ENCODE measurements around the gene ITGA2.
"Not testable (repeated sequence)": the region's sequence is repeated elsewhere in the genome, so short reads cannot be mapped to it uniquely, and the experiment has no call there.

Gene ITGA2

GRCh38 chr5:53109443-53110127 lies 120.4 kb downstream of the ITGA2 start, which contains the start of gene MOCS2:
TSS of gene MOCS2 (minus strand) at chr5:53109757. CDS start at chr5:53107174, 2,583 bp downstream.
- Histone ChIP-seq H3K27me3 (ENCODE audit: control insufficient read depth, insufficient read depth, low read length) (no peaks in the 10 kb centered on the region), H3K36me3 (ENCODE audit: insufficient read depth, low read length) (peaks cover 10% of the 10 kb centered on the region), H3K4me3 (ENCODE audit: low read length) (peak within 1 kb of the TSS; percentile 93), H3K4me2 (ENCODE audit: low read length) (peak within 1 kb of the TSS; percentile 95), H3K4me1 (ENCODE audit: control insufficient read depth, insufficient read depth, low read length) (peaks cover 11% of the 10 kb centered on the region), H3K9me3 (replicated peaks; ENCODE audit: low read length) (no peaks in the 10 kb centered on the region), H3K9ac (ENCODE audit: low read depth, low read length) (peak within 1 kb of the TSS; percentile 84)

DNA sequence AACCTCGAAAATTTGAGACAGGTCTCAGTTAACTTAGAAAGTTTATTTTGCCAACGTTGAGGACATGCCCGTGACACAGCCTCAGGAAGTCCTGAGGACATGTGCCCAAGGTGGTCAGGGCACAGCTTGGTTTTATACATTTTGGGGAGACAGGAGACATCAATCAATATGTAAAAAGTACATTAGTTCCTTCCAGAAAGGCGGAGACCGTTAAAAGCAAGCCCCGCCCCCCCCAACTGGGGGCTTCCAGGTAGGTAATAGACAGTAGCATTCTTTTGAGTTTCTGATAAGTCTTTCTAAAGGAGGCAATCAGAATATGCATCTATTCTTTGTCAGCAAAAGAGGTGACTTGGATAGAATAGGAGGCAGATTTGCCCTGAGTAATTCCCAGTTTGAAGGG lies 121.0 kb downstream of the ITGA2 start:
- Histone ChIP-seq H3K4me3 (ENCODE audit: low read length) (peak overlapping the region; percentile 93), H3K36me3 (ENCODE audit: insufficient read depth, low read length) (peaks cover 7% of the 10 kb centered on the region), H3K27me3 (ENCODE audit: control insufficient read depth, insufficient read depth, low read length) (no peaks in the 10 kb centered on the region), H3K4me2 (ENCODE audit: low read length) (peak overlapping the region; percentile 95), H3K9me3 (replicated peaks; ENCODE audit: low read length) (no peaks in the 10 kb centered on the region), H3K9ac (ENCODE audit: low read depth, low read length) (peak overlapping the region; percentile 84), H3K4me1 (ENCODE audit: control insufficient read depth, insufficient read depth, low read length) (peaks cover 11% of the 10 kb centered on the region)

DNA sequence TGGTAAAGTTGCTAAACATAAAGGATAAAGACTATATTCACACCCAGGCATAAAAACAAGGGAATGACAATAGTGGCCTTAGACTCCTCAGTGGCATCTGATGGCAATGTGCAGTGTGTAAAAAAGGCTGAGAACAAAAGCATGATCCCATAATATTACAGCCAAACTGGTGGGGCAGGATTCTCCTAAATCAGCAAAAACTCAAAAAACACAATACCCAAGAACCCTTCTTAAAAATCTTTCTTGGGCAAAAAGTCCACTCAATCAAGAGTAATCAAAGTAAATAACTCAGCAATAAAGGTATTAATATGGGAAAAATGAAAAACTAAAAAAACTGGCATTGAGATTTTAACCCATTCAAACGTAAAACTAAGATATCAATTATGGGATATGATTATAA lies 122.0 kb downstream of the ITGA2 start:
- Histone ChIP-seq H3K9me3 (replicated peaks; ENCODE audit: low read length) (no peaks in the 10 kb centered on the region), H3K4me3 (ENCODE audit: low read length) (no peak overlapping the region), H3K36me3 (ENCODE audit: insufficient read depth, low read length) (peaks cover 7% of the 10 kb centered on the region), H3K4me2 (ENCODE audit: low read length) (no peak overlapping the region), H3K9ac (ENCODE audit: low read depth, low read length) (no peak overlapping the region), H3K27me3 (ENCODE audit: control insufficient read depth, insufficient read depth, low read length) (no peaks in the 10 kb centered on the region), H3K4me1 (ENCODE audit: control insufficient read depth, insufficient read depth, low read length) (peaks cover 11% of the 10 kb centered on the region)

GRCh38 chr5:53112307-53112706 lies 123.2 kb downstream of the ITGA2 start:
- peaks cover 11% of the 10 kb centered on the region for H3K4me1 ChIP-seq (ENCODE audit: control insufficient read depth, insufficient read depth, low read length)
- H3K36me3 ChIP-seq (ENCODE audit: insufficient read depth, low read length); H3K4me3 ChIP-seq (ENCODE audit: low read length); H3K9me3 ChIP-seq (replicated peaks; ENCODE audit: low read length); H3K27me3 ChIP-seq (ENCODE audit: control insufficient read depth, insufficient read depth, low read length); H3K9ac ChIP-seq (ENCODE audit: low read depth, low read length); H3K4me2 ChIP-seq (ENCODE audit: low read length): not testable (repeated sequence)

- H3K27me3 ChIP-seq (ENCODE audit: control insufficient read depth, insufficient read depth, low read length), result no peaks in the 10 kb centered on the region
- H3K4me3 ChIP-seq (ENCODE audit: low read length), result no peak overlapping the region
- H3K36me3 ChIP-seq (ENCODE audit: insufficient read depth, low read length), result no peaks in the 10 kb centered on the region
- no peaks in the 10 kb centered on the region for H3K9me3 ChIP-seq (replicated peaks; ENCODE audit: low read length)
- peaks cover 11% of the 10 kb centered on the region for H3K4me1 ChIP-seq (ENCODE audit: control insufficient read depth, insufficient read depth, low read length)
- no peak overlapping the region for H3K9ac ChIP-seq (ENCODE audit: low read depth, low read length)
- H3K4me2 ChIP-seq (ENCODE audit: low read length), result no peak overlapping the region
Observed at GRCh38 chr5:53112909-53113308, 123.8 kb downstream of the ITGA2 start.

DNA sequence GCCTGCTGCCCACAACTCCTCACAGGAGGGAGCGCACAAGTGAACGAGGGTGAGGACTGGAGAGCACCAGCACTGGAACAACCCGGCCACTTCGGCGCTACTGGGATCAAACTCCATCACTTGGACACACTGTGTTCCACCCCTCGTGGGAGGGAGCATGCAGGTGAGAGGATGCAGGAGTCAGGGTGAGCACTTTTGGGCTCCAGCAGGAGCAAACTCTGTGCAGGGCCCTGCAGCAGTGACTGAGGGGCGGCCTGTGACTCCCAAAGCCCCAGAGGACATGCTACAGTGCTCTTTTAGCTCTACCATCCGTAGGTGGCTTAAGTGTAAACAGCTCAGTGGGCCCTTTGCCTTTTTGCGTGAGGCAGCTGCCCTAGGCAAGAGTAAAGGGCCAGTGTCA lies 124.8 kb downstream of the ITGA2 start:
- H3K4me3 ChIP-seq (ENCODE audit: low read length), result no peak overlapping the region
- peaks cover 4% of the 10 kb centered on the region for H3K4me1 ChIP-seq (ENCODE audit: control insufficient read depth, insufficient read depth, low read length)
- H3K4me2 ChIP-seq (ENCODE audit: low read length), result no peak overlapping the region
- H3K36me3 ChIP-seq (ENCODE audit: insufficient read depth, low read length), result no peaks in the 10 kb centered on the region
- H3K9ac ChIP-seq (ENCODE audit: low read depth, low read length), result no peak overlapping the region
- H3K27me3 ChIP-seq (ENCODE audit: control insufficient read depth, insufficient read depth, low read length), result no peaks in the 10 kb centered on the region
- no peaks in the 10 kb centered on the region for H3K9me3 ChIP-seq (replicated peaks; ENCODE audit: low read length)

DNA sequence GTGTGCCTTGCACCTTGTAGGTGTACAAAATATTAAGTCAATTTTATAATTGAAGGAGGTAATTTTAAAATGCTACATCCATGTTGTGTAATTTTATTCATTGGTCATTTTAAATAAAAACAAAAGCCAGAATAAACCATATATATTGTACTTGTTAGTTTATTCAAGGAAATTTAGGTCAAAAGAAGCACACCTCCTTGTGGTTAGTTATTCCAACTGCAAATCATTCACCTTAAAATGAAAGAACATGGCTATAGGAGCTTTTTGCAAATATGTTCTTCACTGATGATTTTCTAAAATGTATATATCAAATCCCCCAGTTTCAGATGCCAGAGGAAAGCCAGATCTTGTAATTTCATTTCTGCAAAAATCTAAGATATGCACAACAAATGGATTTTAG lies 125.8 kb downstream of the ITGA2 start:
- no peak overlapping the region for H3K9ac ChIP-seq (ENCODE audit: low read depth, low read length)
- no peaks in the 10 kb centered on the region for H3K27me3 ChIP-seq (ENCODE audit: control insufficient read depth, insufficient read depth, low read length)
- H3K4me2 ChIP-seq (ENCODE audit: low read length), result no peak overlapping the region
- peaks cover 3% of the 10 kb centered on the region for H3K4me1 ChIP-seq (ENCODE audit: control insufficient read depth, insufficient read depth, low read length)
- no peaks in the 10 kb centered on the region for H3K9me3 ChIP-seq (replicated peaks; ENCODE audit: low read length)
- H3K36me3 ChIP-seq (ENCODE audit: insufficient read depth, low read length), result no peaks in the 10 kb centered on the region
- H3K4me3 ChIP-seq (ENCODE audit: low read length), result no peak overlapping the region

GRCh38 chr5:53116597-53116996 lies 127.4 kb downstream of the ITGA2 start:
- Histone ChIP-seq H3K4me1 (ENCODE audit: control insufficient read depth, insufficient read depth, low read length) (no peaks in the 10 kb centered on the region), H3K4me3 (ENCODE audit: low read length) (no peak overlapping the region), H3K4me2 (ENCODE audit: low read length) (no peak overlapping the region), H3K9ac (ENCODE audit: low read depth, low read length) (no peak overlapping the region), H3K9me3 (replicated peaks; ENCODE audit: low read length) (no peaks in the 10 kb centered on the region), H3K27me3 (ENCODE audit: control insufficient read depth, insufficient read depth, low read length) (no peaks in the 10 kb centered on the region), H3K36me3 (ENCODE audit: insufficient read depth, low read length) (no peaks in the 10 kb centered on the region)

DNA sequence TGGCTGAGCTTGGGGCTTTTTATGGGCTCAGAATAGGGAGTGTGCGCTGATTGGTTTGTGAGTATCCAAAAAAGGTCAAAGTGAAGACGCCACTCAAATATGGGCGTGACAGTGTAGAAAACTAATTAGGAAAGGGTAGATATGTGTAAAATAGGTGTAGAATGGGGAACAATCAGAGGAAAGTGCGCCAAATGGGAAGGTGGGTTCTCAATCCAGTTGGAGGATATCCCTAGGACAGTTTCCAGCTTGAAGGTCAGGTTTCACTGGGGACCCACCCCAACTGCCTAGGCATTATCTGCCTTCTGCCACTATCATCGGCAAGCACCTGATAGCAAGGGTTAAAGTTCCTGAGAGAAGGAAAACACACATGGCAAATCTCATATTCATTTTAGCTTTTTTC lies 129.7 kb downstream of the ITGA2 start:
- no peaks in the 10 kb centered on the region for H3K36me3 ChIP-seq (ENCODE audit: insufficient read depth, low read length)
- no peaks in the 10 kb centered on the region for H3K4me1 ChIP-seq (ENCODE audit: control insufficient read depth, insufficient read depth, low read length)
- no peaks in the 10 kb centered on the region for H3K9me3 ChIP-seq (replicated peaks; ENCODE audit: low read length)
- no peak overlapping the region for H3K4me3 ChIP-seq (ENCODE audit: low read length)
- H3K9ac ChIP-seq (ENCODE audit: low read depth, low read length), result no peak overlapping the region
- H3K4me2 ChIP-seq (ENCODE audit: low read length), result no peak overlapping the region
- no peaks in the 10 kb centered on the region for H3K27me3 ChIP-seq (ENCODE audit: control insufficient read depth, insufficient read depth, low read length)

DNA sequence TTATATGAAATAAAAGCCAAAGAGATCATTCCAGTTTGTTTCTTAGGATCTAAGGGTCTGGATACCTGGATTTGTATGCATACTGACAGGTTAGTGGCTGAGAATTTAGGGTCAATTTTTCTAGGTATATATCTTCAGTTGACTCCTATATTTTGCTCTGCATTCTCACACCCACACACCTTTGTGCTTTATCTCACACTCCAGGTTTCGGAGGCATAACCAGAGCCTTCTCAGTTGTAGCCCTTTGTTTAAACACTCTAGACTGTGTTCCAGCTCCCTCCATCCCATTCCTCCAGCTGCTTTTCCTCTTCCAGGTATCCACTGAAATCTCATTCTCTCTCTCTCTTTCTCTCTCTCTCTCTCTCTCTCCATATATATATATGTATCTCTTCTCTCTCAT lies 131.0 kb downstream of the ITGA2 start:
- H3K36me3 ChIP-seq (ENCODE audit: insufficient read depth, low read length), result no peaks in the 10 kb centered on the region
- no peak overlapping the region for H3K4me3 ChIP-seq (ENCODE audit: low read length)
- no peak overlapping the region for H3K4me2 ChIP-seq (ENCODE audit: low read length)
- H3K4me1 ChIP-seq (ENCODE audit: control insufficient read depth, insufficient read depth, low read length), result no peaks in the 10 kb centered on the region
- no peaks in the 10 kb centered on the region for H3K27me3 ChIP-seq (ENCODE audit: control insufficient read depth, insufficient read depth, low read length)
- H3K9me3 ChIP-seq (replicated peaks; ENCODE audit: low read length), result no peaks in the 10 kb centered on the region
- H3K9ac ChIP-seq (ENCODE audit: low read depth, low read length), result no peak overlapping the region

DNA sequence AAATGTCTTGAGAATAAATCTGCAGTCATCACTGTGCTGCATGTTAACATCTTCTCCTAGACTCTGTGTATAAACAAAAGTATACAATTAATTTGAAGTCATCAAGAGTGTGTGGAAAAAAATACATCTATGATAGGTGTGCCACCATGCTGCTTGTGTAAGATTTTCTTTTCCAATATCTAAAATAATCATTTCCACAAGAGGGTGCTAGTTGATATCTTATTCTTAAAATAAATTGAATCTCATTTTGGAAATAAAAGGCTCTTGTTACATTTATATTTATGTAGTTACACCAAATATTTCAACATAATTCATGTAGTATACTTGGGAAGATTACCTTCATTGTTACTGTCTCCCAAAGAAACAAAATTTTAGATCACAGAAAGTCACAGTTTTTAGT lies 134.6 kb downstream of the ITGA2 start:
- Histone ChIP-seq H3K9me3 (replicated peaks; ENCODE audit: low read length) (no peaks in the 10 kb centered on the region), H3K4me2 (ENCODE audit: low read length) (no peak overlapping the region), H3K36me3 (ENCODE audit: insufficient read depth, low read length) (no peaks in the 10 kb centered on the region), H3K4me1 (ENCODE audit: control insufficient read depth, insufficient read depth, low read length) (peaks cover 10% of the 10 kb centered on the region), H3K9ac (ENCODE audit: low read depth, low read length) (no peak overlapping the region), H3K27me3 (ENCODE audit: control insufficient read depth, insufficient read depth, low read length) (no peaks in the 10 kb centered on the region), H3K4me3 (ENCODE audit: low read length) (no peak overlapping the region)

DNA sequence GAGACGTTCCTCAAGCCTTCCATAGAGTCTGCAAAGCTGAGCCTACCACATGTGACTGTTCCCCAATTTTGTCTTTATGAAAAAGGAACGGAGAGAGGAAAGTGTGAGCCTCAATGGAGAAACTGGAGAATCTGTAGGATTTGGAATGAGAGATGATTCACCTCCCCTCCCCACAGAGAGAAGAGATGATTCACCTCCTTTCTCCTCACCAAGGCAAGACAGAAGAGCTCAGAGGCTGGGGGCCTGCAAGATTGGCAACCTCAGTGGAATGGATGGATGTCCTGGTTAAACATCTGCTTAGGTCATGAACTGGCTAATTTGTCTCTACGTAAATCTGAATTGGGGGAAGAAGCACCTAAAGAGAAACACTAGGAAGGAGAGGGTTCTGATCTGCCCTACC lies 137.4 kb downstream of the ITGA2 start:
- Histone ChIP-seq H3K36me3 (ENCODE audit: insufficient read depth, low read length) (no peaks in the 10 kb centered on the region), H3K9me3 (replicated peaks; ENCODE audit: low read length) (no peaks in the 10 kb centered on the region), H3K4me2 (ENCODE audit: low read length) (no peak overlapping the region), H3K4me1 (ENCODE audit: control insufficient read depth, insufficient read depth, low read length) (peaks cover 17% of the 10 kb centered on the region), H3K4me3 (ENCODE audit: low read length) (no peak overlapping the region), H3K9ac (ENCODE audit: low read depth, low read length) (no peak overlapping the region), H3K27me3 (ENCODE audit: control insufficient read depth, insufficient read depth, low read length) (no peaks in the 10 kb centered on the region)
